A375 (cell line): ENCODE data around the gene KIAA0513. TPM values are rescaled to one million over a fixed set of nuclear protein-coding genes. Genes with fewer than 3 reads are reported as not detected.

ENCODE experiments used
- total RNA-seq: library from RNA; depleted of rRNA; stranded (reverse); fragments of >200 nt; shearing (Covaris generic); gene quantifications from 2 replicates; pipeline ENCODE4 v1.2.3, GENCODE V29; 2014; rRNA removed

Gene KIAA0513, protein sequence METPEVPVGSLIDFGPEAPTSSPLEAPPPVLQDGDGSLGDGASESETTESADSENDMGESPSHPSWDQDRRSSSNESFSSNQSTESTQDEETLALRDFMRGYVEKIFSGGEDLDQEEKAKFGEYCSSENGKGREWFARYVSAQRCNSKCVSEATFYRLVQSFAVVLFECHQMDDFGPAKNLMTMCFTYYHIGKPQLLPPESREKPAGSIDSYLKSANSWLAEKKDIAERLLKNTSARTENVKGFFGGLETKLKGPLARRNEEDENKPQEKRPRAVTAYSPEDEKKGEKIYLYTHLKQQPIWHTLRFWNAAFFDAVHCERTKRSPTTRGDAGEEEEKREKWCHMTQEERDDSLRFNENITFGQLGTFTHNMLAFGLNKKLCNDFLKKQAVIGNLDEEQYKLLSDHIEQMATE
- total RNA-seq: 5.2 and 7.0 TPM in 2 replicates

DNA sequence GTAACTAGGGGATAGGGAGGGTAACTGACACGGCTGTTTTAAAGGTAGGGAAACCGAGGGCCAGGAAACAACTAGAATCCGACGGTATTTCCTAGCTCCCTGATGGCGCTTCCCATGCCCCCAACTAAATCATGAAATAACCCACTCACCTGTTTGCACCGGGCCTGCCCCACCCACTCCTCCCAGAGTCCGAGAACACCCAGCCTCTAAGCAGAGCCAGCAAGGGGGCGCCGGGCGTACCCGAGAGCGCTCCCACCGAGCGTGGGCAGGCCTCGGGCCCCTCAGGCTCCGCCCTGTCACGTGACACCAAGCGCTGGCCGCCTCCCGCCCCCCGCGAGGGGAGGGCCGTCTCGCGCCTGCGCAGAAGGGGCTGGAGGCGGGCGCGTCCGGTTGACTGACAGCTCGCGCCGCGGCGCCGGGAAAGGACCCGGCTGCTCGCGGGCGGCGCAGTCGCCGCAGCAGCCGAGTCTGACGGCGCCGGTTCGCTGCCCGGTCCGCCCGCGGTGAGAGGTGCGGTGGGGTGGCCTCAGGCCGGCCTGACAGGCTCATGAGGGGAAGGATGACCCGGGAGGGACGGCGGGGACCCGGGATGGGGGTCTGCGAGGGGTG, at the start of gene KIAA0513:
Gene KIAA0513, plus strand, starts transcription at position 447 of the 609 bp plus-strand sequence. CDS start 39,277 bp downstream, outside the sequence.

DNA sequence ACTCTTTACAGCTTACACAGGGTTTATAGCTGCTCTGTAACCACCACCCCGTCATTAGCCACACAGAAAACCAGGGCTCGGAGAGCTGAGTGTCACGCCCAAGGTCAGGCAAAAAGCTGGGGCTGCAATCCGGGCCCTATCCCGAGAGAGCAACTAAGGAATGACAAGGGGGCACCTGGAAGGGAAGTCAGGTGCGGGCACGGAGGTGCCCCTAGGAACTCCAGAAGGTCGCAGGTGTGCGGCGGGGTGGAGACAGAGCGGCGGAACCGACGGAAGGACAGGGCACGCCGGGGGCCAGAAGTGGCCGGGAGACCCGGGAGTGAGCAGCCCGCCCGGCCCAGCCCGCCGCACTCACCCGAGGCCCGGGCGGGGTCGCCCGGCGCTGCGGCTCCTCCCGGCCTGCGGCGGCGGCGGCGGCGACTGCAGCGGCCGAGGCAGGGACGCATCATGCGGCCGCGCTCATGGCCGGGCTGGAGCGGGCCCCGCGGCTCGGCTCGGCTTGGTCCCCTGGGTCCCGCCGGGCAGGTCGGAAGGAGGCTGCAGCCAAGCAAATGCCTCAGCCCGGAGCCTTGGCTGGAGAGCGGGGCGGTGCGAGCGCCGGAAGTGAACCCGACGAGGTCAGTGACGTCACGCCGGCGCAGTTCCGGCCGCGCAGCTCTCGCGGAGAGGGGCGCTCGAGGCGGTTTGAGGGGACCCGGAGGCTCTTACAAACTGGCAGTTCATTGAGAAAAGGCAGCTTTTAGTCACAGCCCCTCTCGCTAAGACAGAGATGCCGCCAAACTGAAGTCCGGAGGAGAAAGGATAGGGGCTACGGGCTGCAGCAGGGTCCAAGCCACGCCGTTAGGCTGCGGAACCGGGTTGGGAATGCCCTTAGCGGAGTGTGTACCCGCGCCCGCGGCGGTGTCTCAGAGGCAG, 16.4 kb upstream of the KIAA0513 start, which contains the start of gene ZDHHC7:
Gene ZDHHC7, minus strand, starts transcription at position 605 of the 915 bp plus-strand sequence. CDS start 20,917 bp downstream, outside the sequence.

GRCh38 chr16:85112364-85112763, 84.8 kb downstream of the KIAA0513 start, which contains the start of gene CIBAR2:
CIBAR2 (minus strand) TSS chr16:85112472; CDS start chr16:85112352, 120 bp downstream.

Other genes starting within 250 kb of the KIAA0513 start
- gene CRISPLD2, start 207.8 kb upstream of the KIAA0513 start, total RNA-seq: 0.77 and 0.98 TPM in 2 replicates
- 37.1 and 38.7 TPM in 2 replicates for gene ZDHHC7, start 16.3 kb upstream of the KIAA0513 start, total RNA-seq
- gene CIBAR2, start 84.7 kb downstream of the KIAA0513 start, total RNA-seq: not detected in 2 replicates